Endodermal cell (in vitro differentiated cells): ENCODE results near the gene SLC7A7. TPM values are rescaled to one million over a fixed set of nuclear protein-coding genes. Genes with fewer than 3 reads are reported as not detected.
A peak's percentile ranks its signal among the peaks of the same experiment; 100 is the strongest.
"Not testable (repeated sequence)": the region's sequence is repeated elsewhere in the genome, so short reads cannot be mapped to it uniquely, and the experiment has no call there.

Experiments used
- DNase-seq: peaks from one replicate; pipeline ENCODE4 v3.0.0-alpha.2; 2017
- H3K27ac ChIP-seq: 2 replicates; pipeline ENCODE4 v1.5.1; 2013; ENCODE audit warnings: mild to moderate bottlenecking, low read depth, low read length, moderate library complexity
- H3K27me3 ChIP-seq: 2 replicates; pipeline ENCODE4 v1.6.1; 2013; ENCODE audit warnings: mild to moderate bottlenecking, low read length, moderate library complexity; ENCODE audit not compliant: insufficient read depth, control insufficient read depth, poor library complexity, severe bottlenecking
- H3K36me3 ChIP-seq: 2 replicates; pipeline ENCODE4 v1.7.0; 2013; ENCODE audit warnings: mild to moderate bottlenecking, low read length, moderate library complexity; ENCODE audit not compliant: control insufficient read depth, insufficient read depth
- H3K4me1 ChIP-seq: one replicate; pipeline ENCODE4 v1.7.0; 2013; ENCODE audit warnings: low read length; ENCODE audit not compliant: control insufficient read depth, insufficient read depth
- H3K4me3 ChIP-seq: 2 replicates; pipeline ENCODE4 v1.5.1; 2013; ENCODE audit warnings: mild to moderate bottlenecking, low read length, moderate library complexity
- H3K9ac ChIP-seq: 2 replicates; pipeline ENCODE4 v1.6.1; 2013; ENCODE audit warnings: mild to moderate bottlenecking, low read length, moderate library complexity; ENCODE audit not compliant: poor library complexity, severe bottlenecking; ENCODE audit errors: extremely low read depth
- H3K9me3 ChIP-seq: 2 replicates; pipeline ENCODE4 v1.6.1; 2013; ENCODE audit warnings: mild to moderate bottlenecking, low read length, moderate library complexity; ENCODE audit not compliant: control insufficient read depth
- H3K27ac Mint-ChIP-seq: 2 replicates; pipeline ENCODE4 v1.8.0; 2020; ENCODE audit warnings: mixed read lengths
- H3K27me3 Mint-ChIP-seq: 2 replicates; pipeline ENCODE4 v1.8.0; 2021; ENCODE audit warnings: mild to moderate bottlenecking, mixed read lengths; ENCODE audit not compliant: insufficient read depth
- H3K36me3 Mint-ChIP-seq: 2 replicates; pipeline ENCODE4 v1.8.0; 2020; ENCODE audit warnings: low read depth, mixed read lengths
- H3K4me1 Mint-ChIP-seq: 2 replicates; pipeline ENCODE4 v1.8.0; 2020; ENCODE audit warnings: mixed read lengths
- H3K4me3 Mint-ChIP-seq: 2 replicates; pipeline ENCODE4 v1.8.0; 2020; ENCODE audit warnings: mild to moderate bottlenecking, moderate library complexity, mixed read lengths
- H3K9me3 Mint-ChIP-seq: 2 replicates; pipeline ENCODE4 v1.8.0; 2020; ENCODE audit warnings: mild to moderate bottlenecking, mixed read lengths
- WGBS, 2 experiments: methylation state at CpG; one replicate each; pipeline versions ENCODE4 v1.1.5 to v1.1.7; 2013; ENCODE audit warnings: missing lambda C conversion rate in 2 of 2, mixed read lengths in 1 of 2; ENCODE audit not compliant: insufficient coverage in 1 of 2, insufficient read length in 1 of 2; 5-methylcytosine and 5-hydroxymethylcytosine counted together
- total RNA-seq, 2 donors: library from RNA; stranded (reverse); fragmentation: NEBNext Ultra II Directional in 1 of 2; extraction: Animal tissue kit (Norgen Biotek cat#: 25700) in 1 of 2; gene quantifications; 2 replicates in 1 of 2; 3 replicates in 1 of 2; pipeline ENCODE4 v1.2.1, GENCODE V29; 2021
- TF ChIP-seq, protein P1 (sequence below): fragments of 200-600 bp; sonication (generic); conservative IDR thresholded peaks from 2 replicates; pipeline ENCODE4 v1.5.0; 2021; ENCODE audit warnings: antibody characterized with exemption, mild to moderate bottlenecking

The SLC7A7 gene
- total RNA-seq, 2 donors from 2014 or later = 16.7 to 17.0 TPM

DNA sequence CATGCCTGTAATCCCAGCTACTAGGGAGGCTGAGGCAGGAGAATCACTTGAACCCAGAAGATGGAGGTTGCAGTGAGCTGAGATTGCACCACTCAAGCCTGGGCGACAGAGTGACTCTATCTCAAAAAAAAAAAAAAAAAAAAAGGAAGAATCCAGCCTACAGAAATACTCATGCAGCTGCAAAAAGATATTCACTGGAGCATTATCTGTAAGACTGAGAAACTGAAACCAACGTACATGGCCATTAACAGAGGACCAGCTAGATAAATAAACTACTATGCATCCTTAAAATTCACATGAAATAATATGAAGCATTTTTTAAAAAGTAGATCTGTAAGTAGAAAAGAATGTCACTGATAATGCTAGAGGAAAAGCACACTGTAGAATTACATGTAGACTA is 3.5 kb downstream of the SLC7A7 start:
- TF ChIP-seq, protein P1, sequence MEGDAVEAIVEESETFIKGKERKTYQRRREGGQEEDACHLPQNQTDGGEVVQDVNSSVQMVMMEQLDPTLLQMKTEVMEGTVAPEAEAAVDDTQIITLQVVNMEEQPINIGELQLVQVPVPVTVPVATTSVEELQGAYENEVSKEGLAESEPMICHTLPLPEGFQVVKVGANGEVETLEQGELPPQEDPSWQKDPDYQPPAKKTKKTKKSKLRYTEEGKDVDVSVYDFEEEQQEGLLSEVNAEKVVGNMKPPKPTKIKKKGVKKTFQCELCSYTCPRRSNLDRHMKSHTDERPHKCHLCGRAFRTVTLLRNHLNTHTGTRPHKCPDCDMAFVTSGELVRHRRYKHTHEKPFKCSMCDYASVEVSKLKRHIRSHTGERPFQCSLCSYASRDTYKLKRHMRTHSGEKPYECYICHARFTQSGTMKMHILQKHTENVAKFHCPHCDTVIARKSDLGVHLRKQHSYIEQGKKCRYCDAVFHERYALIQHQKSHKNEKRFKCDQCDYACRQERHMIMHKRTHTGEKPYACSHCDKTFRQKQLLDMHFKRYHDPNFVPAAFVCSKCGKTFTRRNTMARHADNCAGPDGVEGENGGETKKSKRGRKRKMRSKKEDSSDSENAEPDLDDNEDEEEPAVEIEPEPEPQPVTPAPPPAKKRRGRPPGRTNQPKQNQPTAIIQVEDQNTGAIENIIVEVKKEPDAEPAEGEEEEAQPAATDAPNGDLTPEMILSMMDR = no peak
- no peak overlapping the region for H3K27ac ChIP-seq
- H3K4me3 ChIP-seq = no peak overlapping the region
- Mint-ChIP-seq H3K9me3 (no peaks in the 10 kb centered on the region), H3K4me3 (no peak overlapping the region), H3K27ac (no peak overlapping the region), H3K4me1 (peaks cover 27% of the 10 kb centered on the region), H3K27me3 (no peaks in the 10 kb centered on the region), H3K36me3 (no peaks in the 10 kb centered on the region)
- no peak overlapping the region for H3K9ac ChIP-seq
- no peak for DNase-seq
- peaks cover 3% of the 10 kb centered on the region for H3K4me1 ChIP-seq
- 91 to 94% methylated on average over 2 of the region's 2 CpGs for WGBS, 2 experiments
- H3K36me3 ChIP-seq = no peaks in the 10 kb centered on the region
- no peaks in the 10 kb centered on the region for H3K9me3 ChIP-seq
- no peaks in the 10 kb centered on the region for H3K27me3 ChIP-seq

GRCh38 chr14:22808388-22809209 is 6.6 kb downstream of the SLC7A7 start:
- TF ChIP-seq, protein P1 = no peak
- Histone ChIP-seq H3K9me3 (no peaks in the 10 kb centered on the region), H3K4me3 (no peak overlapping the region), H3K9ac (no peak overlapping the region), H3K4me1 (no peaks in the 10 kb centered on the region), H3K27ac (no peak overlapping the region), H3K27me3 (no peaks in the 10 kb centered on the region), H3K36me3 (no peaks in the 10 kb centered on the region)
- Mint-ChIP-seq H3K4me1 (peaks cover 10% of the 10 kb centered on the region), H3K27me3 (no peaks in the 10 kb centered on the region), H3K4me3 (no peak overlapping the region), H3K9me3 (no peaks in the 10 kb centered on the region), H3K36me3 (peaks cover 3% of the 10 kb centered on the region), H3K27ac (no peak overlapping the region)
- 75 to 100% methylated on average over 1 to 5 of the region's 5 CpGs for WGBS, 2 experiments
- no peak for DNase-seq

DNA sequence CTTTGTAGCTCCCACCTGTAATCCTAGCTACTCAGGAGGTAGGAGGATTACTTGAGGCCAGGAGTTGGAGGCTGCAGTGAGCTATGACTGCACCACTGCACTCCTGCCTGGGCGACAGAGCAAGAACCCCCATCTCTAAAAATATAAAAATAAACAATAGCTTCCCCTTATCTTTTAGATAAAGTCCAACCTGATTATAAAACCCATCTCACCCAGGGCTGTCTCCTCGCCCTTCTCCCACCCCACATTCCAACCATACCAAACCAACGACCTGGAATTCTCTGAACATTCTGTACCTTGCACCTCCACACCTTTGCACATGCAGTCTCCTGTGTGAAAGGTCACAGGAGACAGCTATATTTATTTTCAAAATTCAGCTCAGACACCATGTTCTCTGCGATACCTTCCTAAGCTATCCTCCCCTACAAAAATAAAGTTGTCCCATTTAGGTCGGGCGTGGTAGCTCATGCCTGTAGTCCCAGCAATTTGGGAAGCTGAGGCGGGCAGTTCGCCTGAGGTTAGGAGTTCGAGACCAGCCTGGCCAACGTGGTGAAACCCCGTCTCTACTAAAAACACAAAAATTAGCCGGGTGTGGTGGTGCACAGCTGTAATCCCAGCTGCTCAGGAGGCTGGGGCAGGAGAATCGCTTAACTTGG is 7.7 kb downstream of the SLC7A7 start:
- Histone ChIP-seq H3K9ac (peak overlapping the region; percentile 15), H3K36me3 (no peaks in the 10 kb centered on the region), H3K4me3 (no peak overlapping the region), H3K9me3 (no peaks in the 10 kb centered on the region), H3K27me3 (no peaks in the 10 kb centered on the region), H3K27ac (no peak overlapping the region), H3K4me1 (no peaks in the 10 kb centered on the region)
- H3K27me3 Mint-ChIP-seq = no peaks in the 10 kb centered on the region
- H3K27ac Mint-ChIP-seq = peak overlapping the region; percentile 48
- H3K4me1 Mint-ChIP-seq = peaks cover 10% of the 10 kb centered on the region
- peak; percentile 51 for DNase-seq
- H3K9me3 Mint-ChIP-seq = no peaks in the 10 kb centered on the region
- H3K4me3 Mint-ChIP-seq = no peak overlapping the region
- TF ChIP-seq, protein P1 = no peak
- H3K36me3 Mint-ChIP-seq = peaks cover 3% of the 10 kb centered on the region
- 82 to 84% methylated on average over 12 to 13 of the region's 13 CpGs for WGBS, 2 experiments

- H3K27me3 ChIP-seq, H3K4me1 ChIP-seq, DNase-seq, H3K9me3 Mint-ChIP-seq, H3K4me3 ChIP-seq, H3K4me3 Mint-ChIP-seq, H3K27me3 Mint-ChIP-seq, H3K36me3 ChIP-seq, H3K9ac ChIP-seq, H3K27ac ChIP-seq, H3K9me3 ChIP-seq, H3K36me3 Mint-ChIP-seq, H3K27ac Mint-ChIP-seq: not testable (repeated sequence)
- H3K4me1 Mint-ChIP-seq = peaks cover 10% of the 10 kb centered on the region
- 92 to 93% methylated on average over 1 to 4 of the region's 4 CpGs for WGBS, 2 experiments
These were observed 10.0 kb downstream of the SLC7A7 start for GRCh38 chr14:22805235-22805634.
